ENCODE data around the gene C14orf93. TPM values are rescaled to one million over a fixed set of nuclear protein-coding genes. Genes with fewer than 3 reads are reported as not detected.

Gene C14orf93
- total and polyA plus RNA-seq, 9 of the 15 experiments (the other 6 are each of a cell fraction or from before 2014, with no cell fraction given) = 2.2 to 22.4 (median 16.1) TPM

DNA sequence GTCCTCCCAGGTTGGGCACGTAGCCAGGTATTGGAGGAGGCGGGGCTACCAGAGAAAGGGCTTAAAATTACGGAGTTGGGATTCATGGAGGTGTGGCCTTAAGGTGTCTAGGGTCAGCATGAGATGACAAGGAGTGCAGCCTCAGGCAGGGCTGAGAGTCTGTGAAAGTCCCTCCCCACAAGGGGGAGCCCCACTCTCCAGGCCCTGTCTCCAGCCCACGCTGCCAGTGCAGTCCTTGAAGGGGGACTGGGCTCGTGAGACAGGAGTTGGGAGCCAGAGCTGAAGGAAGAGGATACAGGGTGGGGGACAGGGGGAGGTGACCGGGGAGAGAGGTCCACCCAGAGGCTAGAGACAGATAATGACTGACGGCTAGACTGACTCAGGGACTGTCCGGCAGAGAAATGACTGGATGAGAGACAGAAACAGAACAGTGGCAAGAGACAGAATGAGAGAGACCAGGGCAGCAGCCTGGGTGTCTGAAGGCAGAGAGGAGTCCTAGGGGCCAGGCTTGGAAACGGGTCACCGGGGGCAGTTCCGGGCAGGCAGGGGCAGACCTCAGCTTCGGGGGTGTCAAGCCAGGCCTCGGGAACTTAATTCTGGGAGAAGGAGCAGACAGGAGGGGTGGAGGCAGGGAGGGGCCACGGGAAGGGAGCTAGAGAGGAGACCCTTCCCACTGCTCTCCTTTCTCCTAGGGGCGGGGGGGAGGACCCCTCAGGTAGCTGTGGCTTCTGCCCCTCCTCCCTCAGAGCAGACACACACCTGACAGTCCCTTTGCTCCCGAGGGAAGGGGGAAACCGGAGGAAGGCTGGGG lies 46.4 kb upstream of the C14orf93 start (continued):
- TF ChIP-seq, protein P1, sequence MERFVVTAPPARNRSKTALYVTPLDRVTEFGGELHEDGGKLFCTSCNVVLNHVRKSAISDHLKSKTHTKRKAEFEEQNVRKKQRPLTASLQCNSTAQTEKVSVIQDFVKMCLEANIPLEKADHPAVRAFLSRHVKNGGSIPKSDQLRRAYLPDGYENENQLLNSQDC (CRISPR knock-in tag; IDR thresholded peaks at IDR 0.05) = no peak
- TF ChIP-seq ZNF584 (CRISPR knock-in tag; IDR thresholded peaks at IDR 0.05; ENCODE audit: low read depth) (no peak), LEF1 (IDR thresholded peaks at IDR 0.05) (0 out of 2 replicates have a peak, but pooled peaks have one; percentile 30), ARNT (IDR thresholded peaks at IDR 0.05) (peak; percentile 42 to 60; a peak in 1 of 4 replicates), OTX1 (CRISPR knock-in tag; IDR thresholded peaks at IDR 0.05) (no peak), SOX6 (IDR thresholded peaks at IDR 0.05) (no peak), MTA1 (IDR thresholded peaks at IDR 0.05; ENCODE audit: borderline replicate concordance) (peak; percentile 44; the same call in 1 of the 2 replicates), NR2C2 (CRISPR knock-in tag; IDR thresholded peaks at IDR 0.05) (no peak), NR2C2 (tag; IDR thresholded peaks at IDR 0.05) (no peak), NFE2 (IDR thresholded peaks at IDR 0.05; ENCODE audit: low read depth) (no peak), ZNF57 (CRISPR knock-in tag; IDR thresholded peaks at IDR 0.05) (no peak), ZNF12 (CRISPR knock-in tag; IDR thresholded peaks at IDR 0.05) (no peak), CBFA2T2 (conservative IDR thresholded peaks at IDR 0.05) (0 out of 2 replicates have a peak, but pooled peaks have one; percentile 5), NCOA1 (IDR thresholded peaks at IDR 0.05; ENCODE audit: low read depth) (no peak), ZNF282 (CRISPR knock-in tag; IDR thresholded peaks at IDR 0.05) (no peak), RFX5 (IDR thresholded peaks at IDR 0.05; ENCODE audit: low read depth, low read length) (no peak), TARDBP (IDR thresholded peaks at IDR 0.05) (peak; percentile 80; the same call in 1 of the 2 replicates), DMBX1 (CRISPR knock-in tag; IDR thresholded peaks at IDR 0.05; ENCODE audit: borderline replicate concordance) (no peak), STAG1 (CRISPR knock-in tag; IDR thresholded peaks at IDR 0.05; ENCODE audit: borderline replicate concordance) (peak; percentile 42; the same call in 1 of the 2 replicates), MECOM (CRISPR knock-in tag; IDR thresholded peaks at IDR 0.05) (no peak), SUPT5H (IDR thresholded peaks at IDR 0.05) (peak; percentile 41; the same call in 1 of the 2 replicates)
- TF ChIP-seq, protein P2, sequence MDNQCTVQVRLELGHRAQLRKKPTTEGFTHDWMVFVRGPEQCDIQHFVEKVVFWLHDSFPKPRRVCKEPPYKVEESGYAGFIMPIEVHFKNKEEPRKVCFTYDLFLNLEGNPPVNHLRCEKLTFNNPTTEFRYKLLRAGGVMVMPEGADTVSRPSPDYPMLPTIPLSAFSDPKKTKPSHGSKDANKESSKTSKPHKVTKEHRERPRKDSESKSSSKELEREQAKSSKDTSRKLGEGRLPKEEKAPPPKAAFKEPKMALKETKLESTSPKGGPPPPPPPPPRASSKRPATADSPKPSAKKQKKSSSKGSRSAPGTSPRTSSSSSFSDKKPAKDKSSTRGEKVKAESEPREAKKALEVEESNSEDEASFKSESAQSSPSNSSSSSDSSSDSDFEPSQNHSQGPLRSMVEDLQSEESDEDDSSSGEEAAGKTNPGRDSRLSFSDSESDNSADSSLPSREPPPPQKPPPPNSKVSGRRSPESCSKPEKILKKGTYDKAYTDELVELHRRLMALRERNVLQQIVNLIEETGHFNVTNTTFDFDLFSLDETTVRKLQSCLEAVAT (IDR thresholded peaks at IDR 0.05) = peak in 1 of 2 experiments; percentile 32; a peak in 1 of 4 replicates
- TF ChIP-seq, protein P3, sequence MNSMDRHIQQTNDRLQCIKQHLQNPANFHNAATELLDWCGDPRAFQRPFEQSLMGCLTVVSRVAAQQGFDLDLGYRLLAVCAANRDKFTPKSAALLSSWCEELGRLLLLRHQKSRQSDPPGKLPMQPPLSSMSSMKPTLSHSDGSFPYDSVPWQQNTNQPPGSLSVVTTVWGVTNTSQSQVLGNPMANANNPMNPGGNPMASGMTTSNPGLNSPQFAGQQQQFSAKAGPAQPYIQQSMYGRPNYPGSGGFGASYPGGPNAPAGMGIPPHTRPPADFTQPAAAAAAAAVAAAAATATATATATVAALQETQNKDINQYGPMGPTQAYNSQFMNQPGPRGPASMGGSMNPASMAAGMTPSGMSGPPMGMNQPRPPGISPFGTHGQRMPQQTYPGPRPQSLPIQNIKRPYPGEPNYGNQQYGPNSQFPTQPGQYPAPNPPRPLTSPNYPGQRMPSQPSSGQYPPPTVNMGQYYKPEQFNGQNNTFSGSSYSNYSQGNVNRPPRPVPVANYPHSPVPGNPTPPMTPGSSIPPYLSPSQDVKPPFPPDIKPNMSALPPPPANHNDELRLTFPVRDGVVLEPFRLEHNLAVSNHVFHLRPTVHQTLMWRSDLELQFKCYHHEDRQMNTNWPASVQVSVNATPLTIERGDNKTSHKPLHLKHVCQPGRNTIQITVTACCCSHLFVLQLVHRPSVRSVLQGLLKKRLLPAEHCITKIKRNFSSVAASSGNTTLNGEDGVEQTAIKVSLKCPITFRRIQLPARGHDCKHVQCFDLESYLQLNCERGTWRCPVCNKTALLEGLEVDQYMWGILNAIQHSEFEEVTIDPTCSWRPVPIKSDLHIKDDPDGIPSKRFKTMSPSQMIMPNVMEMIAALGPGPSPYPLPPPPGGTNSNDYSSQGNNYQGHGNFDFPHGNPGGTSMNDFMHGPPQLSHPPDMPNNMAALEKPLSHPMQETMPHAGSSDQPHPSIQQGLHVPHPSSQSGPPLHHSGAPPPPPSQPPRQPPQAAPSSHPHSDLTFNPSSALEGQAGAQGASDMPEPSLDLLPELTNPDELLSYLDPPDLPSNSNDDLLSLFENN (IDR thresholded peaks at IDR 0.05; ENCODE audit: low read depth in 2 of 2, low read length in 2 of 2) = no peak
- TF ChIP-seq, protein P4, sequence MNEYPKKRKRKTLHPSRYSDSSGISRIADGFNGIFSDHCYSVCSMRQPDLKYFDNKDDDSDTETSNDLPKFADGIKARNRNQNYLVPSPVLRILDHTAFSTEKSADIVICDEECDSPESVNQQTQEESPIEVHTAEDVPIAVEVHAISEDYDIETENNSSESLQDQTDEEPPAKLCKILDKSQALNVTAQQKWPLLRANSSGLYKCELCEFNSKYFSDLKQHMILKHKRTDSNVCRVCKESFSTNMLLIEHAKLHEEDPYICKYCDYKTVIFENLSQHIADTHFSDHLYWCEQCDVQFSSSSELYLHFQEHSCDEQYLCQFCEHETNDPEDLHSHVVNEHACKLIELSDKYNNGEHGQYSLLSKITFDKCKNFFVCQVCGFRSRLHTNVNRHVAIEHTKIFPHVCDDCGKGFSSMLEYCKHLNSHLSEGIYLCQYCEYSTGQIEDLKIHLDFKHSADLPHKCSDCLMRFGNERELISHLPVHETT (CRISPR knock-in tag; conservative IDR thresholded peaks at IDR 0.05 in 1 of 2, IDR thresholded peaks at IDR 0.05 in 1 of 2) = no peak
